HCT116 (cell line): Measurements from ENCODE around the gene RNF208. TPM values are rescaled to one million over a fixed set of nuclear protein-coding genes. Genes with fewer than 3 reads are reported as not detected.

Experiments used
- ATAC-seq: fragments of 200-7000 bp; cut with Tn5 transposase; 2 replicates; pipeline ENCODE4 v1.9.1; 2020; ENCODE audit warnings: mild to moderate bottlenecking, moderate library complexity
- BruUV-seq: library from RNA; stranded (reverse); fragments of 400-500 nt; replicated peaks from 2 replicates; lab custom pipeline; 2021; lab: Mats Ljungman, UMichigan
- CTCF ChIA-PET: fragments of 300-600 bp; sonication (Branson Sonifier 250); formaldehyde crosslinking; loops from one replicate; lab custom pipeline; 2021; ENCODE audit warnings: antibody characterized with exemption; lab: Charles Lee
- POLR2A ChIA-PET: fragments of 300-600, 350-600 bp; sonication (Branson Sonifier 250); formaldehyde crosslinking; loops from one replicate; lab custom pipeline; 2021; ENCODE audit warnings: antibody characterized with exemption; lab: Charles Lee
- RAD21 ChIA-PET, 2 experiments: fragments of 300-600 bp; sonication (Branson Sonifier 250); formaldehyde crosslinking; loops; one replicate each; lab custom pipeline; 2023; ENCODE audit warnings: low total read pairs in 2 of 2; ENCODE audit not compliant: uncharacterized antibody in 2 of 2, unreplicated experiment in 2 of 2, low non-redundant PET in 1 of 2; lab: Charles Lee
- DNase-seq: peaks from one replicate; pipeline ENCODE4 v3.0.0-alpha.2; 2010; ENCODE audit warnings: low read depth, low spot score
- H2AFZ ChIP-seq: fragments of 200-600 bp; shearing (Covaris generic), sonication (generic); 2 replicates; pipeline ENCODE4 v1.6.1; 2017; ENCODE audit warnings: low read depth, mixed run types, mixed read lengths, antibody characterized with exemption, low read length; ENCODE audit not compliant: poor library complexity, severe bottlenecking
- H3K27ac ChIP-seq: 2 replicates; pipeline ENCODE4 v1.5.1; 2012; ENCODE audit warnings: low read depth, low read length
- H3K27me3 ChIP-seq: fragments of 200-600 bp; sonication (generic); 2 replicates; pipeline ENCODE4 v1.6.1; 2016; ENCODE audit warnings: mixed run types, low read length, mixed read lengths; ENCODE audit not compliant: insufficient read depth
- H3K36me3 ChIP-seq, 2 experiments: fragments of 200-500 bp in 1 of 2; fragments of 200-600 bp in 1 of 2; sonication (Bioruptor generic) in 1 of 2; sonication (generic) in 1 of 2; 2 replicates each; pipeline versions ENCODE4 v1.5.1 to v1.6.1; 2014 to 2016; ENCODE audit warnings: low read length in 2 of 2, inconsistent platforms in 1 of 2, mixed read lengths in 1 of 2, mixed run types in 1 of 2; ENCODE audit not compliant: insufficient read depth in 2 of 2, control insufficient read depth in 1 of 2
- H3K4me1 ChIP-seq, 2 experiments: fragments of 200-600 bp in 1 of 2; sonication (generic) in 1 of 2; 2 replicates each; pipeline versions ENCODE4 v1.5.1 to v1.6.1; 2012 to 2017; ENCODE audit warnings: low read length in 2 of 2, inconsistent platforms in 1 of 2, mild to moderate bottlenecking in 1 of 2, mixed read lengths in 1 of 2, mixed run types in 1 of 2, moderate library complexity in 1 of 2; ENCODE audit not compliant: insufficient read depth in 2 of 2, control insufficient read depth in 1 of 2
- H3K4me2 ChIP-seq: fragments of 200-600 bp; sonication (generic); 2 replicates; pipeline ENCODE4 v1.6.1; 2017; ENCODE audit warnings: mixed run types, low read length, mixed read lengths
- H3K4me3 ChIP-seq, 2 experiments: fragments of 200-600 bp in 1 of 2; sonication (generic) in 1 of 2; replicated peaks in 1 of 2; 2 replicates each; pipeline ENCODE4 v1.5.1; 2011 to 2016; ENCODE audit warnings: low read length in 2 of 2, control low read depth in 1 of 2, low read depth in 1 of 2, mild to moderate bottlenecking in 1 of 2, mixed read lengths in 1 of 2, mixed run types in 1 of 2
- H3K79me2 ChIP-seq: fragments of 200-600 bp; sonication (generic); 2 replicates; pipeline ENCODE4 v1.6.1; 2017; ENCODE audit warnings: mild to moderate bottlenecking, mixed run types, low read length, moderate library complexity, mixed read lengths; ENCODE audit not compliant: insufficient read depth
- H3K9ac ChIP-seq: fragments of 200-600 bp; sonication (generic); 2 replicates; pipeline ENCODE4 v1.6.1; 2016; ENCODE audit warnings: low read length, mixed read lengths
- H3K9me2 ChIP-seq: fragments of 200-600 bp; sonication (generic), shearing (Covaris generic); 2 replicates; pipeline ENCODE4 v1.6.1; 2017; ENCODE audit warnings: mixed run types, mild to moderate bottlenecking, moderate library complexity; ENCODE audit not compliant: insufficient read depth
- H3K9me3 ChIP-seq, 2 experiments: fragments of 200-500 bp in 1 of 2; fragments of 200-600 bp in 1 of 2; sonication (Bioruptor generic) in 1 of 2; sonication (generic) in 1 of 2; 2 replicates each; pipeline ENCODE4 v1.6.1; 2014 to 2017; ENCODE audit warnings: low read length in 2 of 2, mixed read lengths in 2 of 2, inconsistent platforms in 1 of 2, low read depth in 1 of 2, mild to moderate bottlenecking in 1 of 2, mixed run types in 1 of 2, moderate library complexity in 1 of 2; ENCODE audit not compliant: control insufficient read depth in 1 of 2, insufficient read depth in 1 of 2
- H4K20me1 ChIP-seq: fragments of 200-600 bp; sonication (generic), shearing (Covaris generic); 2 replicates; pipeline ENCODE4 v1.6.1; 2017; ENCODE audit warnings: mixed run types, mild to moderate bottlenecking, moderate library complexity; ENCODE audit not compliant: insufficient read depth
- CBX3 ChIP-seq: IDR thresholded peaks from 2 replicates; pipeline ENCODE4 v1.6.1; 2012; ENCODE audit warnings: low read depth
- CEBPB ChIP-seq: IDR thresholded peaks from 2 replicates; pipeline ENCODE4 v1.6.1; 2012; ENCODE audit warnings: low read depth
- CTCF ChIP-seq, 3 experiments: fragments of 200-600 bp in 1 of 3; sonication (generic) in 1 of 3; IDR thresholded peaks in 2 of 3; conservative IDR thresholded peaks in 1 of 3; 2 replicates each; pipeline ENCODE4 v1.5.1; 2012 to 2017; ENCODE audit warnings: low read depth in 2 of 3, low read length in 2 of 3, antibody characterized with exemption in 1 of 3, borderline replicate concordance in 1 of 3, control low read depth in 1 of 3, mild to moderate bottlenecking in 1 of 3, mixed read lengths in 1 of 3, mixed run types in 1 of 3, moderate library complexity in 1 of 3; ENCODE audit not compliant: insufficient read depth in 1 of 3
- EGR1 ChIP-seq: IDR thresholded peaks from 2 replicates; pipeline ENCODE4 v1.6.1; 2012; ENCODE audit warnings: low read depth
- ELF1 ChIP-seq: IDR thresholded peaks from 2 replicates; pipeline ENCODE4 v1.6.1; 2012; ENCODE audit warnings: low read depth, borderline replicate concordance
- EZH2 ChIP-seq: fragments of 200-600 bp; sonication (generic); IDR thresholded peaks from 2 replicates; pipeline ENCODE4 v1.6.1; 2017; ENCODE audit warnings: antibody characterized with exemption, mixed run types
- EZH2phosphoT487 ChIP-seq: fragments of 200-600 bp; IDR thresholded peaks from 2 replicates; pipeline ENCODE4 v1.6.1; 2018; ENCODE audit warnings: antibody characterized with exemption, borderline replicate concordance
- FOSL1 ChIP-seq: IDR thresholded peaks from 2 replicates; pipeline ENCODE4 v1.6.1; 2012; ENCODE audit warnings: low read depth
- JUND ChIP-seq: IDR thresholded peaks from 2 replicates; pipeline ENCODE4 v1.6.1; 2012
- POLR2AphosphoS5 ChIP-seq: IDR thresholded peaks from 2 replicates; pipeline ENCODE4 v1.6.1; 2011; ENCODE audit warnings: mild to moderate bottlenecking, low read depth, low read length, moderate library complexity
- REST ChIP-seq: IDR thresholded peaks from 2 replicates; pipeline ENCODE4 v1.6.1; 2012; ENCODE audit warnings: low read depth
- SP1 ChIP-seq: IDR thresholded peaks from 2 replicates; pipeline ENCODE4 v1.6.1; 2012; ENCODE audit warnings: low read depth
- SRF ChIP-seq: IDR thresholded peaks from 2 replicates; pipeline ENCODE4 v1.6.1; 2012; ENCODE audit warnings: low read depth
- YY1 ChIP-seq: IDR thresholded peaks from 2 replicates; pipeline ENCODE4 v1.6.1; 2011; ENCODE audit warnings: low read length, low read depth, moderate library complexity, mild to moderate bottlenecking; ENCODE audit not compliant: insufficient replicate concordance; ENCODE audit errors: extremely low read depth
- ZFX ChIP-seq: fragments of 450-650 bp; IDR thresholded peaks from 2 replicates; pipeline ENCODE4 v1.6.1; 2017
- ZNF274 ChIP-seq: fragments of 200-500 bp; sonication (Bioruptor generic); IDR thresholded peaks from 2 replicates; pipeline ENCODE4 v1.6.1; 2014; ENCODE audit warnings: mild to moderate bottlenecking, low read depth, low read length, inconsistent platforms
- intact Hi-C: fragments of 100-400 bp; cut with micrococcal nuclease; formaldehyde crosslinking; loops from 2 replicates; pipeline ENCODE4 v1.10.0; 2022
- total RNA-seq: library from RNA; stranded (reverse); gene quantifications from one replicate; pipeline ENCODE4 v1.2.1, GENCODE V29; 2021; ENCODE audit not compliant: unreplicated experiment

Gene RNF208
- total RNA-seq, 1 experiment from 2014 or later: 26.1 TPM

GRCh38 chr9:137234758-137235423, 12.9 kb upstream of the RNF208 start:
- Histone ChIP-seq H3K36me3 (no peaks in the 10 kb centered on the region), H3K9me3 (no peaks in the 10 kb centered on the region), H3K27me3 (no peaks in the 10 kb centered on the region), H3K27ac (no peak overlapping the region), H4K20me1 (no peaks in the 10 kb centered on the region), H2AFZ (no peak overlapping the region), H3K9ac (no peak overlapping the region), H3K79me2 (peaks cover 15% of the 10 kb centered on the region), H3K9me2 (no peaks in the 10 kb centered on the region), H3K4me2 (no peak overlapping the region), H3K4me3 (no peak overlapping the region), H3K4me1 (peaks cover 23 to 46% of the 10 kb centered on the region in 2 experiments)
- intact Hi-C loops: no loop called here
- RAD21 ChIA-PET: no interaction called here
- CTCF ChIA-PET: no interaction called here
- ATAC-seq: no peak
- no peak for TF ChIP-seq CTCF (IDR thresholded peaks at IDR 0.05 in 2 of 3, conservative IDR thresholded peaks at IDR 0.05 in 1 of 3; ENCODE audit: borderline replicate concordance in 1 of 3, insufficient read depth in 1 of 3, low read depth in 2 of 3, low read length in 2 of 3)
- no peak for TF ChIP-seq ZNF274
- TF ChIP-seq FOSL1: no peak
- no peak for TF ChIP-seq POLR2AphosphoS5
- TF ChIP-seq ZFX: no peak
- no peak for TF ChIP-seq REST
- no peak for TF ChIP-seq CEBPB
- no peak for TF ChIP-seq JUND
- TF ChIP-seq EZH2phosphoT487: no peak
- no peak for TF ChIP-seq SP1
- no peak for TF ChIP-seq CBX3
- TF ChIP-seq ELF1: no peak
- no peak for TF ChIP-seq YY1
- no peak for TF ChIP-seq SRF
- no peak for TF ChIP-seq EGR1
- TF ChIP-seq EZH2: no peak
- POLR2A ChIA-PET: no interaction called here
- DNase-seq: no peak
- BruUV-seq: no TSS peak
